ENCODE results near the gene TCAP. TPM values are rescaled to one million over a fixed set of nuclear protein-coding genes. Genes with fewer than 3 reads are reported as not detected.

TCAP gene
- total and polyA plus RNA-seq, 2 experiments from 2014 or later: 0.43 TPM; not detected in 1

DNA sequence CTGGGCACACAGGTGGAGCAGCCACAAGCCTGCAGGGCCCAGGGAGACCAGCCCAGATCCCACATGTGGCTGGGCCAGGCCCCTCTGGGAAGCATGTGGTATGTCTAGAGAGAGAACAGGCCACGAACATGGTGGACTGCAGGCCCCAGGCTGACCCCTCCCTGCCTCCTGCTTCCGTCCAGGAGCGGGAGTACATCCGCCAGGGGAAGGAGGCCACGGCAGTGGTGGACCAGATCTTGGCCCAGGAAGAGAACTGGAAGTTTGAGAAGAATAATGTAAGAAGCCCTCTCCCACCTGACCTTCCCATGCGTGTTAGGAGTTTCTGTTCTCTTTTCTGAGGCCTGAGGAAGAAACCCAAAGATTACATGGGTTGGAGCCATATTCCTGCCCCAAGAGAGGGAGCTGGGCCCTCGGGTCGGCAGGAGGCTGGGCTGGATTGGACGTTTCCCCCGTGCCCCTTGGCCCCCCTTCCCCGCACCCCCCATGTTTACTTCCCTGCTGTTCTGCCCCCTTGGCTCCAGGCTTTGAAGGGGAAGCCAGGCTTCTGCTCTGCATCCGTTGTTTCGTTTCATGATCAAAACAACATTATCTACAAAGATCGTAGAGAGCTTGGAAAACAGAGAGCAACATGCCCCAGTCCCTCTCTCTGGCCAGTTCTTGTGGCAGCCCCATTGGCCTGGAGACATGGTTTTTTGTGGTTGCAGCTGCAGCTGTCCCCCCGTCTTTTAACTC lies 5.7 kb upstream of the TCAP start:
- H3K36me3 ChIP-seq (ENCODE audit: low read depth): no peaks in the 10 kb centered on the region
- H3K4me3 ChIP-seq: no peak overlapping the region
- no peak overlapping the region for H3K4me2 ChIP-seq (ENCODE audit: unreplicated experiment)
- no peaks in the 10 kb centered on the region for H3F3A ChIP-seq (ENCODE audit: insufficient read depth)
- no peak overlapping the region for H3K27ac ChIP-seq
- WGBS, 2 experiments (ENCODE audit: low coverage in 1 of 2, low lambda C conversion rate in 2 of 2, missing lambda C conversion rate in 2 of 2): 82 to 96% methylated on average over 10 to 15 of the region's 15 CpGs
- H3K9me3 ChIP-seq (ENCODE audit: low read depth): no peaks in the 10 kb centered on the region
- DNase-seq: no peak
- no peak overlapping the region for H3K9ac ChIP-seq
- no peaks in the 10 kb centered on the region for H3K27me3 ChIP-seq (replicated peaks; ENCODE audit: insufficient read depth)
- TF ChIP-seq EZH2 (IDR thresholded peaks at IDR 0.05; ENCODE audit: insufficient read depth, poor library complexity, severe bottlenecking): no peak
- no peak for TF ChIP-seq EZH2phosphoT487 (IDR thresholded peaks at IDR 0.05; ENCODE audit: insufficient read depth, low read depth)
- no peaks in the 10 kb centered on the region for H4K20me1 ChIP-seq (ENCODE audit: insufficient read depth)
- peaks cover 6% of the 10 kb centered on the region; the same call in 1 of the 2 replicates for H3K79me2 ChIP-seq (ENCODE audit: insufficient read depth)
- no peak overlapping the region for H2AFZ ChIP-seq
- in situ Hi-C loops (cut with MboI): no loop called here
- H3K9me2 ChIP-seq (ENCODE audit: insufficient read depth): no peaks in the 10 kb centered on the region
- H3K4me1 ChIP-seq (ENCODE audit: insufficient read depth): no peaks in the 10 kb centered on the region

DNA sequence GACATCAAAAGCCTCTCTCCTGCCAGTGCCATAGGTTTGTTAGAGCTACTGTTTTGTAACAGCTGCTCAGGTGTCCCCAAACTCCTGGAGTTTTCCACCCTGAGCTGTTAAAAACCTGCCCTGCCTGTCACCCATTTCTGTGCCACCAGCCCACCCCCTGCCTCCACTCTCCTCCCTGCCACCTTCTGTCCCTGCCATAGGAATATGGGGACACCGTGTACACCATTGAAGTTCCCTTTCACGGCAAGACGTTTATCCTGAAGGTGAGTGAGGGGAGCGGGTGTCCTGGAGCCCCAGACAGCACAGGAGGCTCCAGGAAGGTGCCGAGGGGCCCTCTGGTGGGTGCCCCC lies 5.2 kb upstream of the TCAP start:
- no peak overlapping the region for H2AFZ ChIP-seq
- H3K4me3 ChIP-seq: no peak overlapping the region
- WGBS, 2 experiments (ENCODE audit: low coverage in 1 of 2, low lambda C conversion rate in 2 of 2, missing lambda C conversion rate in 2 of 2): 81 to 85% methylated on average over 5 of the region's 5 CpGs
- in situ Hi-C loops (cut with MboI): no loop called here
- H3K36me3 ChIP-seq (ENCODE audit: low read depth): no peaks in the 10 kb centered on the region
- TF ChIP-seq EZH2phosphoT487 (IDR thresholded peaks at IDR 0.05; ENCODE audit: insufficient read depth, low read depth) (no peak), EZH2 (IDR thresholded peaks at IDR 0.05; ENCODE audit: insufficient read depth, poor library complexity, severe bottlenecking) (no peak)
- H3K9ac ChIP-seq: no peak overlapping the region
- H3K4me1 ChIP-seq (ENCODE audit: insufficient read depth): no peaks in the 10 kb centered on the region
- no peaks in the 10 kb centered on the region for H4K20me1 ChIP-seq (ENCODE audit: insufficient read depth)
- no peak for DNase-seq
- no peaks in the 10 kb centered on the region for H3F3A ChIP-seq (ENCODE audit: insufficient read depth)
- H3K27ac ChIP-seq: no peak overlapping the region
- peaks cover under 1% of the 10 kb centered on the region; the same call in 1 of the 2 replicates for H3K79me2 ChIP-seq (ENCODE audit: insufficient read depth)
- H3K9me2 ChIP-seq (ENCODE audit: insufficient read depth): no peaks in the 10 kb centered on the region
- no peak overlapping the region for H3K4me2 ChIP-seq (ENCODE audit: unreplicated experiment)
- H3K9me3 ChIP-seq (ENCODE audit: low read depth): no peaks in the 10 kb centered on the region
- H3K27me3 ChIP-seq (replicated peaks; ENCODE audit: insufficient read depth): no peaks in the 10 kb centered on the region

DNA sequence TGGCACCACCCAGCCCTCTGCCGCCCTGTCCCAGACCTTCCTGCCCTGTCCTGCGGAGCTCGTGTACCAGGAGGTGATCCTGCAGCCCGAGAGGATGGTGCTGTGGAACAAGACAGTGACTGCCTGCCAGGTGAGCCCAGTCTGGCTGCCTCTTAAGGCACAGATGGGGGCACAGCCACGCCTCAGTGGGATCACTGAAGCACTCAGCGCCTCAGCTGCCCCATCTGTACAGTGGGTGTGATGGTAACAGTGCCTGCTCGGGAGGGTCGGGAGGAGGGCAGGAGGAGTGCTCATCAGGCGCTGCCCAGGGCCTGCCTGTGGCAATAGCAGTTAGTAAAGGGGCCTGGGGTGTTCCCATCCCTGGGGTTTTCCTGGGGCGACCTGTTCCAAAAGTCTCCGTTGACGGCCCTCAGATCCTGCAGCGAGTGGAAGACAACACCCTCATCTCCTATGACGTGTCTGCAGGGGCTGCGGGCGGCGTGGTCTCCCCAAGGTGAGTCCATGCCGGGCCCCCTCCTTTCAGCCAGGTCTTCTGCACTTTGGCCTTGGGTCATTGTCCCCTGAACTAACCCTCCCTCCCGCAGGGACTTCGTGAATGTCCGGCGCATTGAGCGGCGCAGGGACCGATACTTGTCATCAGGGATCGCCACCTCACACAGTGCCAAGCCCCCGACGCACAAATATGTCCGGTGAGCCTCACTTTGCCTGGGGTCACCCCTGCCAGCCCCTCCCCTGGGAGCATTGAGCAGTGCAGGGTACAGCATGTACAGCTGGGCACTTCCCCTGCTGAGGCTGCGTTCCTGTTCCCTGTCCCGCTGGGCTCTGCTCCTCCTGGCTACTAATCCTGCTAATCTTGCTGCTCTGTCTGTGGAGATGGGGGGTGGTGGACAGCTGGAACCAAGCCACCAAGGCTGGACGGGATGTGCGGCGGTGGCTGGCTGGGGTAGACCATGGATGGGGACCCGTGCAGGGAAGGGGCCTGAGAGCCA lies 4.5 kb upstream of the TCAP start:
- no peaks in the 10 kb centered on the region for H3K9me3 ChIP-seq (ENCODE audit: low read depth)
- DNase-seq: no peak
- H4K20me1 ChIP-seq (ENCODE audit: insufficient read depth): no peaks in the 10 kb centered on the region
- TF ChIP-seq EZH2 (IDR thresholded peaks at IDR 0.05; ENCODE audit: insufficient read depth, poor library complexity, severe bottlenecking) (no peak), EZH2phosphoT487 (IDR thresholded peaks at IDR 0.05; ENCODE audit: insufficient read depth, low read depth) (no peak)
- H3K36me3 ChIP-seq (ENCODE audit: low read depth): no peaks in the 10 kb centered on the region
- H3K27ac ChIP-seq: no peak overlapping the region
- no peak overlapping the region for H3K9ac ChIP-seq
- H3K4me2 ChIP-seq (ENCODE audit: unreplicated experiment): no peak overlapping the region
- H2AFZ ChIP-seq: no peak overlapping the region
- WGBS, 2 experiments (ENCODE audit: low coverage in 1 of 2, low lambda C conversion rate in 2 of 2, missing lambda C conversion rate in 2 of 2): 92% methylated on average over 34 to 35 of the region's 35 CpGs
- no peaks in the 10 kb centered on the region for H3K9me2 ChIP-seq (ENCODE audit: insufficient read depth)
- in situ Hi-C loops (cut with MboI): no loop called here
- no peak overlapping the region for H3K4me3 ChIP-seq
- H3K4me1 ChIP-seq (ENCODE audit: insufficient read depth): no peaks in the 10 kb centered on the region
- no peaks in the 10 kb centered on the region for H3K79me2 ChIP-seq (ENCODE audit: insufficient read depth)
- H3K27me3 ChIP-seq (replicated peaks; ENCODE audit: insufficient read depth): 0 out of 2 replicates have a peak, but pooled peaks cover under 1% of the 10 kb centered on the region
- H3F3A ChIP-seq (ENCODE audit: insufficient read depth): no peaks in the 10 kb centered on the region

DNA sequence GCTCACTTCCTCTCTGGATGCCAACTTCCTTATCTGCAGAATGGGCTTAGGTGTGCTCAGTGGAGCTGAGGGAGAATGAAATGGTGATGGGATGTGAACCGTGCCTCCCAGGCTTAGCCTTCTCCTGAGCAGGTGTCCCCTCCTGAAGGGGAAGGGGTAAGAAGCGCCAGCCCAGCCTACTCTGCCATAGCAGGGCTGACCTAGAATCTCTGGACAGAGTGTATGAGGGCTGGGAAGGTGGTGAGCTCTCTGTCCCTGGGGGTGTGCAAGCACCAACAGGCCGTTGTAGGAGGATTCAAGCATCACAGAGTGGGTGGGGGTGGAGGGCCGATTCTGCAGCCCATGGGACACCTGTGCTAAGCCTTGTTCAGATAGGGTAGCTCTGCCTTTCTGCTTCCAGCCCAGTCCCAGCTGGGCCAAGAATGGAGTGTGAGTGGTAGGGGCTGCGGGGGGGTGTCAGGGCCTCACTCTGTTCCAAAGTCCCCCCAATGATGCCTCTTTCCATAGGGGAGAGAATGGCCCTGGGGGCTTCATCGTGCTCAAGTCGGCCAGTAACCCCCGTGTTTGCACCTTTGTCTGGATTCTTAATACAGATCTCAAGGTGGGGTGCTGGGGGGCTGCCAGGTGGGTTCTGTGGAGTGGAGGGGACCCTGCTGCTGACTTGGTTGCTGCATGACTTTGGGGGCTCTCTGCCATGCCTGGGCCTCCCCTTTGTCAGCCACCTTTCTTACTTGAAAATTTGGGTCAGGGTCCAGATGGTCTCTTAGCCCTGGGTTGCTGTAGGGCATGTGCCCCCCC lies 3.2 kb upstream of the TCAP start:
- Histone ChIP-seq H3F3A (ENCODE audit: insufficient read depth) (no peaks in the 10 kb centered on the region), H3K9me2 (ENCODE audit: insufficient read depth) (no peaks in the 10 kb centered on the region), H3K27ac (no peak overlapping the region), H3K4me1 (ENCODE audit: insufficient read depth) (no peaks in the 10 kb centered on the region), H3K9ac (no peak overlapping the region), H3K9me3 (ENCODE audit: low read depth) (no peaks in the 10 kb centered on the region), H3K36me3 (ENCODE audit: low read depth) (no peaks in the 10 kb centered on the region), H3K4me2 (ENCODE audit: unreplicated experiment) (no peak overlapping the region), H3K27me3 (replicated peaks; ENCODE audit: insufficient read depth) (peaks cover 12% of the 10 kb centered on the region; the same call in 1 of the 2 replicates), H3K79me2 (ENCODE audit: insufficient read depth) (no peaks in the 10 kb centered on the region), H2AFZ (no peak overlapping the region), H4K20me1 (ENCODE audit: insufficient read depth) (no peaks in the 10 kb centered on the region), H3K4me3 (no peak overlapping the region)
- TF ChIP-seq EZH2 (IDR thresholded peaks at IDR 0.05; ENCODE audit: insufficient read depth, poor library complexity, severe bottlenecking): no peak
- no peak for TF ChIP-seq EZH2phosphoT487 (IDR thresholded peaks at IDR 0.05; ENCODE audit: insufficient read depth, low read depth)
- no peak for DNase-seq
- WGBS, 2 experiments (ENCODE audit: low coverage in 1 of 2, low lambda C conversion rate in 2 of 2, missing lambda C conversion rate in 2 of 2): 83 to 90% methylated on average over 8 of the region's 8 CpGs
- in situ Hi-C loops (cut with MboI): no loop called here

All from GM23248 (cell line).